ENCODE data around the gene SREBF1.

Gene SREBF1

GRCh38 chr17:17795946-17796786 is 40.6 kb downstream of the SREBF1 start:
- no peak for DNase-seq (ENCODE audit: low read depth, low spot score)
- no peak overlapping the region for H3K4me3 ChIP-seq (ENCODE audit: low read depth, low read length)
- in situ Hi-C loops (cut with HindIII; ENCODE audit: low sequenced_read_pairs) = no loop called here
- TF ChIP-seq, protein P1, sequence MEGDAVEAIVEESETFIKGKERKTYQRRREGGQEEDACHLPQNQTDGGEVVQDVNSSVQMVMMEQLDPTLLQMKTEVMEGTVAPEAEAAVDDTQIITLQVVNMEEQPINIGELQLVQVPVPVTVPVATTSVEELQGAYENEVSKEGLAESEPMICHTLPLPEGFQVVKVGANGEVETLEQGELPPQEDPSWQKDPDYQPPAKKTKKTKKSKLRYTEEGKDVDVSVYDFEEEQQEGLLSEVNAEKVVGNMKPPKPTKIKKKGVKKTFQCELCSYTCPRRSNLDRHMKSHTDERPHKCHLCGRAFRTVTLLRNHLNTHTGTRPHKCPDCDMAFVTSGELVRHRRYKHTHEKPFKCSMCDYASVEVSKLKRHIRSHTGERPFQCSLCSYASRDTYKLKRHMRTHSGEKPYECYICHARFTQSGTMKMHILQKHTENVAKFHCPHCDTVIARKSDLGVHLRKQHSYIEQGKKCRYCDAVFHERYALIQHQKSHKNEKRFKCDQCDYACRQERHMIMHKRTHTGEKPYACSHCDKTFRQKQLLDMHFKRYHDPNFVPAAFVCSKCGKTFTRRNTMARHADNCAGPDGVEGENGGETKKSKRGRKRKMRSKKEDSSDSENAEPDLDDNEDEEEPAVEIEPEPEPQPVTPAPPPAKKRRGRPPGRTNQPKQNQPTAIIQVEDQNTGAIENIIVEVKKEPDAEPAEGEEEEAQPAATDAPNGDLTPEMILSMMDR (IDR thresholded peaks at IDR 0.05; ENCODE audit: low read depth, low read length) = no peak

DNA sequence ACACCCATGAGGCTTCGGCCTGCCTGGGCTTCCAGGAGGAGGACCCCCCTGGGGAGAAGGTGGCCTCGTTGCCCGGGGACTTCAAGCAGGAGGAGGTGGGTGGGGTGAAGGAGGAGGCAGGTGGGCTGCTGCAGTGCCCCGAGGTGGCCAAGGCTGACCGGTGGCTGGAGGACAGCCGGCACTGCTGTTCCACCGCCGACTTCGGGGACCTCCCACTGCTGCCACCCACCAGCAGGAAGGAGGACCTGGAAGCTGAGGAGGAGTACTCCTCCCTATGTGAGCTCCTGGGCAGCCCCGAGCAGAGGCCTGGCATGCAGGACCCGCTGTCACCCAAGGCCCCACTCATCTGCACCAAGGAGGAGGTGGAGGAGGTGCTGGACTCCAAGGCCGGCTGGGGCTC is 41.5 kb downstream of the SREBF1 start:
- no peak for DNase-seq (ENCODE audit: low read depth, low spot score)
- TF ChIP-seq, protein P1 (IDR thresholded peaks at IDR 0.05; ENCODE audit: low read depth, low read length) = no peak
- in situ Hi-C loops (cut with HindIII; ENCODE audit: low sequenced_read_pairs) = no loop called here
- H3K4me3 ChIP-seq (ENCODE audit: low read depth, low read length) = no peak overlapping the region

- H3K4me3 ChIP-seq (ENCODE audit: low read depth, low read length) = no peak overlapping the region
- in situ Hi-C loops (cut with HindIII; ENCODE audit: low sequenced_read_pairs) = no loop called here
- TF ChIP-seq, protein P1 (IDR thresholded peaks at IDR 0.05; ENCODE audit: low read depth, low read length) = no peak
These were observed 42.4 kb downstream of the SREBF1 start for GRCh38 chr17:17794382-17794781.

DNA sequence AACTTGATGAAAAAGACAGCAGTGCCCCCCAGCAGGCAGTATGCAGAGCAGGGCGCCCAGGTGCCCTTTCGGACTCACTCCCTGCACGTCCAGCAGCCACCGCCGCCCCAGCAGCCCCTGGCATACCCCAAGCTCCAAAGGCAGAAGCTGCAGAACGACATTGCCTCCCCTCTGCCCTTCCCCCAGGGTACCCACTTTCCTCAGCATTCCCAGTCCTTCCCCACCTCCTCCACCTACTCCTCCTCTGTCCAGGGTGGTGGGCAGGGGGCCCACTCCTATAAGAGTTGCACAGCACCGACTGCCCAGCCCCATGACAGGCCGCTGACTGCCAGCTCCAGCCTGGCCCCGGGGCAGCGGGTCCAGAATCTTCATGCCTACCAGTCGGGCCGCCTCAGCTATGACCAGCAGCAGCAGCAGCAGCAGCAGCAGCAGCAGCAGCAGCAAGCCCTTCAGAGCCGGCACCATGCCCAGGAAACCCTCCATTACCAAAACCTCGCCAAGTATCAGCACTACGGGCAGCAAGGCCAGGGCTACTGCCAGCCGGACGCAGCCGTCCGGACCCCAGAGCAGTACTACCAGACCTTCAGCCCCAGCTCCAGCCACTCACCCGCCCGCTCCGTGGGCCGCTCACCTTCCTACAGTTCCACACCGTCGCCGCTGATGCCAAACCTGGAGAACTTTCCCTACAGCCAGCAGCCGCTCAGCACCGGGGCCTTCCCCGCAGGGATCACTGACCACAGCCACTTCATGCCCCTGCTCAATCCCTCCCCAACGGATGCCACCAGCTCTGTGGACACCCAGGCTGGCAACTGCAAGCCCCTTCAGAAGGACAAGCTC is 43.2 kb downstream of the SREBF1 start:
- in situ Hi-C loops (cut with HindIII; ENCODE audit: low sequenced_read_pairs) = no loop called here
- no peak overlapping the region for H3K4me3 ChIP-seq (ENCODE audit: low read depth, low read length)
- DNase-seq (ENCODE audit: low read depth, low spot score) = no peak

More at GRCh38 chr17:17794382-17794781, 42.4 kb downstream of the SREBF1 start:
- DNase-seq (ENCODE audit: low read depth, low spot score) = no peak

DNA sequence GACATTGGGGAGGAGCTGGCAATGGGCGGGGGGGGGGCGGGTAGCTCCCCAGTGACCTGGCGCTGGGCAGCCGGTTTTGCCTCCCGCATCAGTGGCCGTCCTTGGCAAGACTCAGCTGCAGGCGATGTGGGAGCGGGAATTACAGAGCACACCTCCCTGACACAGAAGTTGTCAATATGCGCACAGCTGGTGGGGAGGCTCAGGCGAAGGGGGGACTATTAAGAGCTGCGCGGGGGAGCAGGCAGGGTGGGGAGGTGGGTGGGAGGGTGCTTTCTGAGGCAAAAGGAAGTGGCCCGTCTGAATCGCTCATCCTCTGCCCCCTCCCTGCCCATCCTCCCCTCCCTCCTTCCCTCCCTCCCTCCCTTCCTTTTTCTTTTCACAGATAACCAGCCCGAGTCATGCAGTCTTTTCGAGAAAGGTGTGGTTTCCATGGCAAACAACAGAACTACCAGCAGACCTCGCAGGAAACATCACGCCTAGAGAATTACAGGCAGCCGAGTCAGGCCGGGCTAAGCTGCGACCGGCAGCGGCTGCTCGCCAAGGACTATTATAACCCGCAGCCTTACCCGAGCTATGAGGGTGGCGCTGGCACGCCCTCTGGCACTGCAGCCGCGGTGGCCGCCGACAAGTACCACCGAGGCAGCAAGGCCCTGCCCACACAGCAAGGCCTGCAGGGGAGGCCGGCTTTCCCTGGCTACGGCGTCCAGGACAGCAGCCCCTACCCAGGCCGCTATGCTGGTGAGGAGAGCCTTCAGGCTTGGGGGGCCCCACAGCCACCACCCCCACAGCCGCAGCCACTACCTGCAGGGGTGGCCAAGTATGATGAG is 44.0 kb downstream of the SREBF1 start:
- no peak overlapping the region for H3K4me3 ChIP-seq (ENCODE audit: low read depth, low read length)
- in situ Hi-C loops (cut with HindIII; ENCODE audit: low sequenced_read_pairs) = no loop called here

More for the DNA sequence above, 43.2 kb downstream of the SREBF1 start:
- TF ChIP-seq, protein P1 (IDR thresholded peaks at IDR 0.05; ENCODE audit: low read depth, low read length) = no peak

More for the DNA sequence above, 44.0 kb downstream of the SREBF1 start:
- peak; percentile 85 for DNase-seq (ENCODE audit: low read depth, low spot score)
- TF ChIP-seq, protein P1 (IDR thresholded peaks at IDR 0.05; ENCODE audit: low read depth, low read length) = no peak
